NCI-H2196 treated with DMSO at 0.1 percent for 48 hours (cell line): ENCODE results near the gene ADAM15.

ENCODE experiments used
- DNase-seq: peaks from one replicate; lab custom pipeline; 2025; ENCODE audit not compliant: unreplicated experiment; lab: John Stamatoyannopoulos, UW

Gene ADAM15

GRCh38 chr1:155050560-155051341 lies at the start of gene ADAM15:
Gene ADAM15, plus strand, starts transcription at chr1:155051316. Its CDS starts 71 bp downstream, at chr1:155051387.
- peak; percentile 86 for DNase-seq

- no peak for DNase-seq
Observed at GRCh38 chr1:155001425-155001674, 49.8 kb upstream of the ADAM15 start.

- DNase-seq, result peak; percentile 99
Observed at GRCh38 chr1:155001675-155002463, 49.2 kb upstream of the ADAM15 start.

GRCh38 chr1:155002464-155003226 lies 48.5 kb upstream of the ADAM15 start, which contains the start of gene ZBTB7B:
Gene ZBTB7B, plus strand, starts transcription at chr1:155002802. Its CDS starts 11,859 bp downstream, at chr1:155014661.
- no peak for DNase-seq

GRCh38 chr1:155003227-155003765 lies 47.8 kb upstream of the ADAM15 start:
- DNase-seq, result no peak

GRCh38 chr1:155003766-155004351 lies 47.3 kb upstream of the ADAM15 start:
- DNase-seq, result peak; percentile 34

GRCh38 chr1:155004352-155005075 lies 46.6 kb upstream of the ADAM15 start:
- no peak for DNase-seq

- no peak for DNase-seq
Observed at GRCh38 chr1:155005076-155006011, 45.8 kb upstream of the ADAM15 start.

- no peak for DNase-seq
Observed at GRCh38 chr1:155006601-155007101, 44.5 kb upstream of the ADAM15 start.

GRCh38 chr1:155007251-155007828 lies 43.8 kb upstream of the ADAM15 start:
- DNase-seq, result no peak

GRCh38 chr1:155008015-155008941 lies 42.8 kb upstream of the ADAM15 start:
- DNase-seq, result no peak

- DNase-seq, result no peak
Observed at GRCh38 chr1:155009221-155009711, 41.9 kb upstream of the ADAM15 start.

GRCh38 chr1:155009742-155010141 lies 41.4 kb upstream of the ADAM15 start:
- no peak for DNase-seq

- no peak for DNase-seq
Observed at GRCh38 chr1:155010211-155010918, 40.8 kb upstream of the ADAM15 start.

- no peak for DNase-seq
Observed at GRCh38 chr1:155011004-155011416, 40.1 kb upstream of the ADAM15 start.

- no peak for DNase-seq
Observed at GRCh38 chr1:155011437-155012025, 39.6 kb upstream of the ADAM15 start.
